Testis (tissue), 2 donors: ENCODE measurements around the gene GNG3.
"Not testable (repeated sequence)": the region's sequence is repeated elsewhere in the genome, so short reads cannot be mapped to it uniquely, and the experiment has no call there.

Experiments
- CTCF ChIP-seq, 3 experiments: fragments of 450-650 bp in 2 of 3; fragments of 200-600 bp in 1 of 3; sonication (generic) in 1 of 3; IDR thresholded peaks; one replicate each; pipeline ENCODE4 v1.5.1; 2016 to 2019; ENCODE audit warnings: antibody characterized with exemption in 3 of 3, mild to moderate bottlenecking in 2 of 3, moderate library complexity in 1 of 3
- POLR2A ChIP-seq: fragments of 450-650 bp; IDR thresholded peaks from one replicate; pipeline ENCODE4 v1.6.1; 2017; ENCODE audit warnings: antibody characterized with exemption, mild to moderate bottlenecking, moderate library complexity

GRCh38 chr11:62675415-62675814, 32.1 kb upstream of the GNG3 start:
- TF ChIP-seq CTCF (IDR thresholded peaks at IDR 0.05); POLR2A: not testable (repeated sequence)
